ENCODE data around the gene ZNF460. TPM values are rescaled to one million over a fixed set of nuclear protein-coding genes. Genes with fewer than 3 reads are reported as not detected.

The ZNF460 gene
- total RNA-seq, 2 experiments from 2014 or later, result 64.9 to 65.0 TPM

DNA sequence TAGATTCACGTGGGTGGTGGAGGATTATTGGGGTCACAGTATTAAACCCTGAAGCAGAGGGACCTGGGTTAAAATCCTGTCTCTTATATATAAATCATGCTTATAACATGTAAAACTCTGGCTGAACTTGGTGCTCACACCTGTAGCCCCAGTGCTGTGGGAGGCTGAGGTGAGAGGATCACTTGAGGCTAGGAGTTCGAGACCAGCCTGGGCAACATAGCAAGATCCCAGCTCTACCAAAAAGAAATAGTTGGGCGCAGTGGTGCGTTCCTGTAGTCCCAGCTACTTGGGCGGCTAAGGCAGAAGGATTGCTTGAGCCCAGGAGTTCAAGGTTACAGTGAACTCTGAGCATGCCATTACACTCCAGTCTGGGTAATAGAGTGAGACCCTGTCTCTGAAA lies 37.5 kb upstream of the ZNF460 start:
- POLR2A ChIA-PET, result no interaction called here

DNA sequence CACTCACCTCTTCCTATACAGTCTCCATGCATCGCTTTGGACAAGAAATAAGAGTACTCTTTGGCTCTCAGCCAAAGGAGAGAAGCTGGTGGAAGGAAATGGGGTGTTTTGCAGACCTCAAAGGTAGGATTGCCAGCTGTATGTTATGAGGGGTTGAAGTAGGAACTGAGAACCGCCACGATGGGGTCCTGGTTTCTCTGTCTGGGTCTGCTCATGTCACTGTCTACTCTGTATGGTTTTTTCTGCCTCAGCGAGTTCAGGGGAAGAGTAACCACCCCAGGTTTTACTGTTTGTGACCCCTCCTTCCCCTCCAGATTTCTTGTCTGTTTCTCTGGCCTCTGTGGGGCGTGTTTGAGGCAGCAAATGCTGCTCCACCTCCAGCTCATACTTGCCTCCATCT lies 35.8 kb upstream of the ZNF460 start:
- POLR2A ChIA-PET, result no interaction called here
- intact Hi-C loops (cut with DNase I, micrococcal nuclease), result loop anchor here in 1 of 2 experiments (5.0 kb wide), 1 partner anchor 108 kb away; the partner anchor contains the start of gene ZNF304
- ATAC-seq (ENCODE audit: poor library complexity) (no peak), DNase-seq (no peak)
- Histone ChIP-seq H3K9me3 (ENCODE audit: control insufficient read depth in 1 of 2, insufficient read depth in 1 of 2, low read length in 2 of 2) (peaks cover 0 to 5% of the 10 kb centered on the region in 2 experiments), H3K4me1 (ENCODE audit: insufficient read depth, low read length) (peaks cover 32% of the 10 kb centered on the region), H3K36me3 (ENCODE audit: insufficient read depth, low read length) (peaks cover 51% of the 10 kb centered on the region), H3K4me3 (ENCODE audit: low read length) (no peak overlapping the region), H3K27ac (ENCODE audit: low read depth in 1 of 2, low read length in 2 of 2) (no peak overlapping the region), H3K27me3 (ENCODE audit: control insufficient read depth in 1 of 2, insufficient read depth in 2 of 2, low read length in 2 of 2) (no peaks in the 10 kb centered on the region)
- Mint-ChIP-seq H3K27me3 (no peaks in the 10 kb centered on the region), H3K27ac (no peak overlapping the region), H3K36me3 (ENCODE audit: low read depth) (peaks cover 94% of the 10 kb centered on the region), H3K4me3 (no peak overlapping the region), H3K9me3 (peaks cover 2% of the 10 kb centered on the region), H3K4me1 (ENCODE audit: low read depth) (peaks cover 40% of the 10 kb centered on the region)
- TF ChIP-seq, protein P1, sequence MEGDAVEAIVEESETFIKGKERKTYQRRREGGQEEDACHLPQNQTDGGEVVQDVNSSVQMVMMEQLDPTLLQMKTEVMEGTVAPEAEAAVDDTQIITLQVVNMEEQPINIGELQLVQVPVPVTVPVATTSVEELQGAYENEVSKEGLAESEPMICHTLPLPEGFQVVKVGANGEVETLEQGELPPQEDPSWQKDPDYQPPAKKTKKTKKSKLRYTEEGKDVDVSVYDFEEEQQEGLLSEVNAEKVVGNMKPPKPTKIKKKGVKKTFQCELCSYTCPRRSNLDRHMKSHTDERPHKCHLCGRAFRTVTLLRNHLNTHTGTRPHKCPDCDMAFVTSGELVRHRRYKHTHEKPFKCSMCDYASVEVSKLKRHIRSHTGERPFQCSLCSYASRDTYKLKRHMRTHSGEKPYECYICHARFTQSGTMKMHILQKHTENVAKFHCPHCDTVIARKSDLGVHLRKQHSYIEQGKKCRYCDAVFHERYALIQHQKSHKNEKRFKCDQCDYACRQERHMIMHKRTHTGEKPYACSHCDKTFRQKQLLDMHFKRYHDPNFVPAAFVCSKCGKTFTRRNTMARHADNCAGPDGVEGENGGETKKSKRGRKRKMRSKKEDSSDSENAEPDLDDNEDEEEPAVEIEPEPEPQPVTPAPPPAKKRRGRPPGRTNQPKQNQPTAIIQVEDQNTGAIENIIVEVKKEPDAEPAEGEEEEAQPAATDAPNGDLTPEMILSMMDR (IDR thresholded peaks at IDR 0.05), result no peak
- CTCF ChIA-PET, result no interaction called here

More for the DNA sequence above, 37.5 kb upstream of the ZNF460 start:
- CTCF ChIA-PET, result no interaction called here
- Mint-ChIP-seq H3K4me1 (ENCODE audit: low read depth) (peaks cover 40% of the 10 kb centered on the region), H3K4me3 (peak overlapping the region; percentile 54), H3K9me3 (peaks cover 2% of the 10 kb centered on the region), H3K27me3 (no peaks in the 10 kb centered on the region), H3K27ac (peak overlapping the region; percentile 92), H3K36me3 (ENCODE audit: low read depth) (peaks cover 77% of the 10 kb centered on the region)
- DNase-seq, result no peak
- Histone ChIP-seq H3K9me3 (ENCODE audit: control insufficient read depth in 1 of 2, insufficient read depth in 1 of 2, low read length in 2 of 2) (no peaks in the 10 kb centered on the region), H3K4me1 (ENCODE audit: insufficient read depth, low read length) (peaks cover 32% of the 10 kb centered on the region), H3K4me3 (ENCODE audit: low read length) (no peak overlapping the region), H3K27me3 (ENCODE audit: control insufficient read depth in 1 of 2, insufficient read depth in 2 of 2, low read length in 2 of 2) (no peaks in the 10 kb centered on the region), H3K27ac (ENCODE audit: low read depth in 1 of 2, low read length in 2 of 2) (no peak overlapping the region), H3K36me3 (ENCODE audit: insufficient read depth, low read length) (peaks cover 35% of the 10 kb centered on the region)
- TF ChIP-seq, protein P1 (IDR thresholded peaks at IDR 0.05), result no peak
- intact Hi-C loops (cut with DNase I, micrococcal nuclease), result loop anchor here in 1 of 2 experiments (5.0 kb wide), 1 partner anchor 109 kb away; the partner anchor contains the start of gene ZNF304
- ATAC-seq (ENCODE audit: poor library complexity), result no peak

DNA sequence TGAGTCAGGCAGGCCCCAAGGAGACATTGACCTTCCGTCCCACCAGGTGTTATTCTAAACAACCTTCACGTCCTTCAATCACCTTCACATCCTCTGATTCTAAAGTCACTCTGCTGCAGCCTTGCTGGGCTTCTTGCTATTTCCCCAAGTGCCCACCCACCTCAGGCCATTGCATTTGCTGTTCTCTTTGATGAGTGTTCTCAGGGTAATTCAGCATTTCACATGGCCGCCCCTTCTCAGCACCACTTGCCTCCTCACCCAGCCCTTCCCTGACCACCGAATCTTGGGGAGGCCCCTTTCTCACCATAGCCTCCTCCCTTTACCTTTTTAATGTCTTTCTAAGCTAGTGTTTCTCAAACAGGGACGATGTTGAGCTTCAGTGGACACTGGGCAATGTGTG lies 35.2 kb upstream of the ZNF460 start:
- H3K4me1 Mint-ChIP-seq (ENCODE audit: low read depth), result peaks cover 39% of the 10 kb centered on the region
- H3K4me1 ChIP-seq (ENCODE audit: insufficient read depth, low read length), result peaks cover 28% of the 10 kb centered on the region
- H3K4me3 ChIP-seq (ENCODE audit: low read length), result no peak overlapping the region
- DNase-seq (no peak), ATAC-seq (ENCODE audit: poor library complexity) (no peak)
- intact Hi-C loops (cut with DNase I, micrococcal nuclease), result no loop called here
- ChIA-PET POLR2A (no interaction called here), CTCF (interaction anchor here (0.5 kb wide), 1 partner anchor 29 kb away, joined by 3 read pairs; no protein-coding TSS in a partner anchor)
- peaks cover 2% of the 10 kb centered on the region for H3K9me3 Mint-ChIP-seq
- no peak overlapping the region for H3K4me3 Mint-ChIP-seq
- H3K9me3 ChIP-seq (ENCODE audit: control insufficient read depth in 1 of 2, insufficient read depth in 1 of 2, low read length in 2 of 2), result peaks cover 0 to 7% of the 10 kb centered on the region in 2 experiments
- H3K27me3 ChIP-seq (ENCODE audit: control insufficient read depth in 1 of 2, insufficient read depth in 2 of 2, low read length in 2 of 2), result no peaks in the 10 kb centered on the region
- H3K27ac Mint-ChIP-seq, result no peak overlapping the region
- H3K27me3 Mint-ChIP-seq, result no peaks in the 10 kb centered on the region
- no peak overlapping the region for H3K27ac ChIP-seq (ENCODE audit: low read depth in 1 of 2, low read length in 2 of 2)
- peaks cover 98% of the 10 kb centered on the region for H3K36me3 Mint-ChIP-seq (ENCODE audit: low read depth)
- H3K36me3 ChIP-seq (ENCODE audit: insufficient read depth, low read length), result peaks cover 53% of the 10 kb centered on the region
- TF ChIP-seq, protein P1 (IDR thresholded peaks at IDR 0.05), result no peak
